RKO (cell line): Measurements from ENCODE around the gene CORO2B.

Experiments used
- DNase-seq: peaks from one replicate; pipeline ENCODE4 v3.0.0-alpha.2; 2016; ENCODE audit warnings: low spot score

The CORO2B gene

GRCh38 chr15:68700455-68701123, 121.8 kb downstream of the CORO2B start:
- no peak for DNase-seq

GRCh38 chr15:68701886-68702285, 123.1 kb downstream of the CORO2B start:
- DNase-seq: no peak

GRCh38 chr15:68704496-68705021, 125.8 kb downstream of the CORO2B start:
- no peak for DNase-seq

GRCh38 chr15:68706256-68706655, 127.5 kb downstream of the CORO2B start:
- DNase-seq: no peak

- no peak for DNase-seq
These were observed 128.1 kb downstream of the CORO2B start for GRCh38 chr15:68706931-68707330.

- no peak for DNase-seq
These were observed 128.6 kb downstream of the CORO2B start for GRCh38 chr15:68707386-68707785.

GRCh38 chr15:68709876-68710275, 131.1 kb downstream of the CORO2B start:
- no peak for DNase-seq

GRCh38 chr15:68710536-68710935, 131.7 kb downstream of the CORO2B start:
- DNase-seq: no peak

- DNase-seq: no peak
These were observed 132.6 kb downstream of the CORO2B start for GRCh38 chr15:68711406-68711805.

- no peak for DNase-seq
These were observed 134.1 kb downstream of the CORO2B start for GRCh38 chr15:68712886-68713285.

GRCh38 chr15:68713874-68714273, 135.1 kb downstream of the CORO2B start:
- DNase-seq: no peak

GRCh38 chr15:68715111-68715510, 136.3 kb downstream of the CORO2B start:
- DNase-seq: no peak

- DNase-seq: no peak
These were observed 139.2 kb downstream of the CORO2B start for GRCh38 chr15:68717951-68718350.

GRCh38 chr15:68718468-68718867, 139.7 kb downstream of the CORO2B start:
- DNase-seq: no peak

- DNase-seq: no peak
These were observed 140.3 kb downstream of the CORO2B start for GRCh38 chr15:68719051-68719450.

- no peak for DNase-seq
These were observed 140.9 kb downstream of the CORO2B start for GRCh38 chr15:68719672-68720071.

- DNase-seq: no peak
These were observed 143.1 kb downstream of the CORO2B start for GRCh38 chr15:68721886-68722285.

- DNase-seq: no peak
These were observed 146.9 kb downstream of the CORO2B start for GRCh38 chr15:68725736-68726135.

GRCh38 chr15:68726246-68726645, 147.5 kb downstream of the CORO2B start:
- no peak for DNase-seq

GRCh38 chr15:68729789-68730411, 151.1 kb downstream of the CORO2B start:
- no peak for DNase-seq

- peak; percentile 39 for DNase-seq
These were observed 151.7 kb downstream of the CORO2B start for GRCh38 chr15:68730471-68730919.

- DNase-seq: no peak
These were observed 152.4 kb downstream of the CORO2B start for GRCh38 chr15:68730976-68731897.

GRCh38 chr15:68732451-68732850, 153.7 kb downstream of the CORO2B start:
- no peak for DNase-seq
